ENCODE results near the gene SELPLG.

SELPLG gene, protein sequence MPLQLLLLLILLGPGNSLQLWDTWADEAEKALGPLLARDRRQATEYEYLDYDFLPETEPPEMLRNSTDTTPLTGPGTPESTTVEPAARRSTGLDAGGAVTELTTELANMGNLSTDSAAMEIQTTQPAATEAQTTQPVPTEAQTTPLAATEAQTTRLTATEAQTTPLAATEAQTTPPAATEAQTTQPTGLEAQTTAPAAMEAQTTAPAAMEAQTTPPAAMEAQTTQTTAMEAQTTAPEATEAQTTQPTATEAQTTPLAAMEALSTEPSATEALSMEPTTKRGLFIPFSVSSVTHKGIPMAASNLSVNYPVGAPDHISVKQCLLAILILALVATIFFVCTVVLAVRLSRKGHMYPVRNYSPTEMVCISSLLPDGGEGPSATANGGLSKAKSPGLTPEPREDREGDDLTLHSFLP

DNA sequence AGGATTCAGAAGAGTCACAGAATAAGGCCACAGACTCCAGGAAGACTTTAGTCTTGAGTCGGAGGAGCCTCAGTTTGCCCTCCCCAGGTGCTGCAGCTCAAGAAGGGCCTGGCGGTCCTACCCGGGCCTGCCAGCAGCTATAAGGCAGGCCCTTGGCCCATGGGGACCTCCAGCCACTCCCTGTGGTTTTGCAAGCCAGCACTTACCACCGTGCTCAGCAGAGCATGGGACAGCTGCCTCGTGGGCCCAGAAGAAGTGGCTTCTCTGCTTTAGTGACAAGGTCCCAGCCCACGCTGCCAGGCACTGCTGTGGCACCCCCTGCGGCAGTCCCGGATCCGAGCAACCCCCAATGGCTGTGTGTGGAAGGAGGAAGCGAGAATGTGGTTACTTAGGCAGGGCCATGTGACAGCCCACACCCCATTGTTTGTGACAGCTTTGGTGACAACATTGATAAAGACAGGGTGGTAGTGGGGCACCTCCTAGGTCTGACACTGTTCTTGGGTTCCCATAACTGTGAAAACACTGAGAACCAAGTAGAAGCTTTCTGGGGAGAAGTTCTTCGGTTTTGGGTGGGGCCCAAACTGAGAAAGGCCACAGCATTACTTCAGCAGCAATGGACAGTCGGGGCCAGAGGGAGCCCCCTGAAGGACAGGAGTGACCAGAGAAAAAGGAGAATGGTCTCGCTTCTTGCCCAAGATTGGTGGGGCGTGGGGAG, at the start of gene SELPLG:
Gene SELPLG (minus strand): TSS at position 361 of the 715 bp plus-strand sequence. CDS start 9,587 bp downstream, outside the sequence.
- H3K4me1 ChIP-seq (ENCODE audit: insufficient read depth, low read length, poor library complexity, severe bottlenecking) = peaks cover 87% of the 10 kb centered on the region
- H3K9me2 ChIP-seq (replicated peaks; ENCODE audit: low read depth, low read length) = no peaks in the 10 kb centered on the region
- peak within 1 kb of the TSS; percentile 80 for H3K4me2 ChIP-seq (ENCODE audit: low read depth, low read length, poor library complexity, severe bottlenecking)
- peak within 1 kb of the TSS; percentile 50 for H3K4me3 ChIP-seq (ENCODE audit: low read length, poor library complexity, severe bottlenecking)
- TF ChIP-seq EZH2phosphoT487 (IDR thresholded peaks at IDR 0.05; ENCODE audit: borderline replicate concordance) = no peak
- TF ChIP-seq, protein P1, sequence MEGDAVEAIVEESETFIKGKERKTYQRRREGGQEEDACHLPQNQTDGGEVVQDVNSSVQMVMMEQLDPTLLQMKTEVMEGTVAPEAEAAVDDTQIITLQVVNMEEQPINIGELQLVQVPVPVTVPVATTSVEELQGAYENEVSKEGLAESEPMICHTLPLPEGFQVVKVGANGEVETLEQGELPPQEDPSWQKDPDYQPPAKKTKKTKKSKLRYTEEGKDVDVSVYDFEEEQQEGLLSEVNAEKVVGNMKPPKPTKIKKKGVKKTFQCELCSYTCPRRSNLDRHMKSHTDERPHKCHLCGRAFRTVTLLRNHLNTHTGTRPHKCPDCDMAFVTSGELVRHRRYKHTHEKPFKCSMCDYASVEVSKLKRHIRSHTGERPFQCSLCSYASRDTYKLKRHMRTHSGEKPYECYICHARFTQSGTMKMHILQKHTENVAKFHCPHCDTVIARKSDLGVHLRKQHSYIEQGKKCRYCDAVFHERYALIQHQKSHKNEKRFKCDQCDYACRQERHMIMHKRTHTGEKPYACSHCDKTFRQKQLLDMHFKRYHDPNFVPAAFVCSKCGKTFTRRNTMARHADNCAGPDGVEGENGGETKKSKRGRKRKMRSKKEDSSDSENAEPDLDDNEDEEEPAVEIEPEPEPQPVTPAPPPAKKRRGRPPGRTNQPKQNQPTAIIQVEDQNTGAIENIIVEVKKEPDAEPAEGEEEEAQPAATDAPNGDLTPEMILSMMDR (conservative IDR thresholded peaks at IDR 0.05; ENCODE audit: low read length) = 0 out of 2 replicates have a peak, but pooled peaks have one; percentile 17
- no peaks in the 10 kb centered on the region for H4K20me1 ChIP-seq (ENCODE audit: insufficient read depth, low read length, poor library complexity, severe bottlenecking)
- peak within 1 kb of the TSS; percentile 62; the same call in 1 of the 2 replicates for H2AFZ ChIP-seq (ENCODE audit: low read length)
- no peaks in the 10 kb centered on the region for H3K27me3 ChIP-seq (ENCODE audit: insufficient read depth, low read length, poor library complexity, severe bottlenecking)
- H3K36me3 ChIP-seq (ENCODE audit: insufficient read depth, low read length) = no peaks in the 10 kb centered on the region
- peaks cover 3% of the 10 kb centered on the region; the same call in 1 of the 2 replicates for H3K79me2 ChIP-seq (ENCODE audit: insufficient read depth, low read length)
- H3F3A ChIP-seq (ENCODE audit: low read depth) = peaks cover 12% of the 10 kb centered on the region; the same call in 1 of the 2 replicates
- H3K9ac ChIP-seq (ENCODE audit: low read depth, low read length, poor library complexity, severe bottlenecking) = peak within 1 kb of the TSS; percentile 72
- H3K9me3 ChIP-seq (ENCODE audit: insufficient read depth, low read depth, low read length) = no peaks in the 10 kb centered on the region

DNA sequence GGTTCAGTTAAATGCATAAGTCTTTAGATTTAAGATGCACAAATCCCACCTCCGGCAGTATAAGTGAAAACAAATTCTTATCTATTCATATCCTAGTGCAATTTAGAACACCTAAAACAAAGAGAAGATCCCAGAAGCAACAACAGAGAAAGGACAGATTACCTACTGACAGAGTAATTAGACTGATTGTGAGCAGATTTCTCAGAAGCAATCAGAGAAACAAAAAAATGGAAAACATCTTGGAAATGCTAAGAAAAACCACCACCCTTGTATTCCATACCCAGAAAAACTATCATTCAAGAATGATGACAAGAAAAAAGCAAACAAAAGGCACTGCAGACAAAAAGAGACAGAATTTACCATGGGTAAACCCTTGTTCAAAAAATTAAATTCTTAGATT, 47.6 kb upstream of the SELPLG start:
- TF ChIP-seq, protein P1 (conservative IDR thresholded peaks at IDR 0.05; ENCODE audit: low read length) = no peak
- TF ChIP-seq EZH2phosphoT487 (IDR thresholded peaks at IDR 0.05; ENCODE audit: borderline replicate concordance) = no peak
- Histone ChIP-seq H3K36me3 (ENCODE audit: insufficient read depth, low read length) (peaks cover 21% of the 10 kb centered on the region), H3K4me3 (ENCODE audit: low read length, poor library complexity, severe bottlenecking) (no peak overlapping the region), H4K20me1 (ENCODE audit: insufficient read depth, low read length, poor library complexity, severe bottlenecking) (peaks cover 14% of the 10 kb centered on the region), H3K9ac (ENCODE audit: low read depth, low read length, poor library complexity, severe bottlenecking) (no peak overlapping the region), H3K4me2 (ENCODE audit: low read depth, low read length, poor library complexity, severe bottlenecking) (no peak overlapping the region), H3K79me2 (ENCODE audit: insufficient read depth, low read length) (peaks cover 85% of the 10 kb centered on the region), H3K9me3 (ENCODE audit: insufficient read depth, low read depth, low read length) (no peaks in the 10 kb centered on the region), H3K4me1 (ENCODE audit: insufficient read depth, low read length, poor library complexity, severe bottlenecking) (peaks cover 36% of the 10 kb centered on the region), H3K27me3 (ENCODE audit: insufficient read depth, low read length, poor library complexity, severe bottlenecking) (no peaks in the 10 kb centered on the region), H3F3A (ENCODE audit: low read depth) (0 out of 2 replicates have a peak, but pooled peaks cover 7% of the 10 kb centered on the region), H3K9me2 (replicated peaks; ENCODE audit: low read depth, low read length) (no peaks in the 10 kb centered on the region), H2AFZ (ENCODE audit: low read length) (no peak overlapping the region)

DNA sequence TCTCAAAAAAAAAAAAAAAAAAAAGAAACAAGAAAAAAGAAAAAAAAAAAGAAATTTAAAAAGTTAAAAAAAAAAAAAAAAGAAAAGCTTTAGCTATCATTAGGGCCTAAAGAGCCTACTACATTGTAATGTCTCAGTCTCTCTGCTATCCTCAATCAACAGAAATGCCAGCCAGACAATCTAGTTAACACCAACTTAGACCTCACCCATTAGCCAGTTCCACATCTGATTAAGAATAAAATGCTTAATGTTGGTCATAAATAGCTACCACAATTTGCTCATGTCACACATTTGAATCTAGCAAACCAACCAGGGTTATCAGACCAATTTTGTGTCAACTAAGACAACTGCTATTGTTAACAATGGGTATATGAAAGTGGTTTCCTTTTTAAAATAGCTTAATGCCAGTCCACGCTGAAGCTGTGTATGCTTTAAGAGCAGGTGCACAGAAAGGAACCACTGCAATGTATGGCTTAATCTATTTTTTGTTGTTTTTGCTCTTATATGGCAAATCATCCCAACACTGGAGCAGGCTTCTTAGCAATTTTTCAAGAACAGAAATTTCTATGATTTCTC, 45.5 kb upstream of the SELPLG start:
- H3K9ac ChIP-seq (ENCODE audit: low read depth, low read length, poor library complexity, severe bottlenecking) = no peak overlapping the region
- peaks cover 26% of the 10 kb centered on the region for H3K4me1 ChIP-seq (ENCODE audit: insufficient read depth, low read length, poor library complexity, severe bottlenecking)
- H3K4me3 ChIP-seq (ENCODE audit: low read length, poor library complexity, severe bottlenecking) = no peak overlapping the region
- peaks cover 73% of the 10 kb centered on the region for H3K79me2 ChIP-seq (ENCODE audit: insufficient read depth, low read length)
- peaks cover 30% of the 10 kb centered on the region for H3K36me3 ChIP-seq (ENCODE audit: insufficient read depth, low read length)
- no peaks in the 10 kb centered on the region for H3K9me3 ChIP-seq (ENCODE audit: insufficient read depth, low read depth, low read length)
- TF ChIP-seq, protein P1 (conservative IDR thresholded peaks at IDR 0.05; ENCODE audit: low read length) = no peak
- no peak for TF ChIP-seq EZH2phosphoT487 (IDR thresholded peaks at IDR 0.05; ENCODE audit: borderline replicate concordance)
- no peaks in the 10 kb centered on the region for H3K9me2 ChIP-seq (replicated peaks; ENCODE audit: low read depth, low read length)
- no peak overlapping the region for H2AFZ ChIP-seq (ENCODE audit: low read length)
- no peak overlapping the region for H3K4me2 ChIP-seq (ENCODE audit: low read depth, low read length, poor library complexity, severe bottlenecking)
- peaks cover 14% of the 10 kb centered on the region for H4K20me1 ChIP-seq (ENCODE audit: insufficient read depth, low read length, poor library complexity, severe bottlenecking)
- H3K27me3 ChIP-seq (ENCODE audit: insufficient read depth, low read length, poor library complexity, severe bottlenecking) = no peaks in the 10 kb centered on the region
- H3F3A ChIP-seq (ENCODE audit: low read depth) = 0 out of 2 replicates have a peak, but pooled peaks cover 7% of the 10 kb centered on the region
